Fibroblast of skin of scalp (primary cell): ENCODE data around the gene BPIFB1.

ENCODE experiments used
- DNase-seq: peaks from one replicate; pipeline ENCODE4 v3.0.0-alpha.2; 2013

BPIFB1 gene

GRCh38 chr20:33328157-33329137 is 45.4 kb downstream of the BPIFB1 start:
- no peak for DNase-seq

GRCh38 chr20:33332905-33333456 is 50.0 kb downstream of the BPIFB1 start:
- no peak for DNase-seq

- DNase-seq: no peak
These were observed 50.6 kb downstream of the BPIFB1 start for GRCh38 chr20:33333616-33334015.

GRCh38 chr20:33334111-33334510 is 51.1 kb downstream of the BPIFB1 start:
- DNase-seq: no peak

- no peak for DNase-seq
These were observed 53.4 kb downstream of the BPIFB1 start for GRCh38 chr20:33336375-33336774.

- DNase-seq: no peak
These were observed 54.1 kb downstream of the BPIFB1 start for GRCh38 chr20:33337119-33337518.

- no peak for DNase-seq
These were observed 54.6 kb downstream of the BPIFB1 start for GRCh38 chr20:33337531-33338165.

- DNase-seq: no peak
These were observed 55.6 kb downstream of the BPIFB1 start for GRCh38 chr20:33338467-33339258.

- DNase-seq: no peak
These were observed 56.6 kb downstream of the BPIFB1 start for GRCh38 chr20:33339515-33340058.

GRCh38 chr20:33343521-33343920 is 60.5 kb downstream of the BPIFB1 start:
- no peak for DNase-seq

GRCh38 chr20:33345342-33345741 is 62.3 kb downstream of the BPIFB1 start:
- DNase-seq: no peak

GRCh38 chr20:33348136-33348937 is 65.3 kb downstream of the BPIFB1 start:
- no peak for DNase-seq

- no peak for DNase-seq
These were observed 66.5 kb downstream of the BPIFB1 start for GRCh38 chr20:33349493-33349892.

- peak; percentile 19 for DNase-seq
These were observed 68.7 kb downstream of the BPIFB1 start for GRCh38 chr20:33351696-33352095.

- DNase-seq: no peak
These were observed 69.4 kb downstream of the BPIFB1 start for GRCh38 chr20:33352258-33353012.

GRCh38 chr20:33353013-33353402 is 70.0 kb downstream of the BPIFB1 start:
- no peak for DNase-seq
